Activated naive CD8-positive, alpha-beta T cell treated with anti-CD3 and anti-CD28 coated beads, Interleukin-2, amount 50 U/mL, for 16 hours (primary cell): Measurements from ENCODE around the gene PTCD1.
"Not testable (repeated sequence)": the region's sequence is repeated elsewhere in the genome, so short reads cannot be mapped to it uniquely, and the experiment has no call there.

Experiments
- DNase-seq: peaks from one replicate; pipeline ENCODE4 v3.0.0-alpha.2; 2020; ENCODE audit warnings: low read depth, low spot score

Gene PTCD1

DNA sequence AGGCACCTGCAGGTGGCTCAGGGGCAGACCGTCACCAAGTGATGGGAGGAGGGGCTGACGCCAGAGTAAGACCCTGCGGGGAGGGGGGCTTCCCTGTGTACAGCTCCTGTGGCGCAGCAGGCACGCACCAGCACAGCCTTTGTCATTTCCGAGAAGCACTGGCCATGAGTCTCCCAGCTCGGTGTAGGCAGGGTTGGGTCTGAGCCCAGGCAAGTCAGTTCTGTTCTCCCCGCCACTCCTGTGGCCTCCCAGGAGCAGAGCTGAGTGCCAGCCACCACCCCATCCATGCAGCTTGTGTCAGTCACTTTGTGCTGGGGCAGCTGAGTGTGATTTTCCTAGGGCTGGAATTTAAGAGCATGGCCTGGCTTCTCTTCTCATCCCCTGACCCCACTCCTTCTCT is 13.3 kb upstream of the PTCD1 start:
- DNase-seq = no peak

DNA sequence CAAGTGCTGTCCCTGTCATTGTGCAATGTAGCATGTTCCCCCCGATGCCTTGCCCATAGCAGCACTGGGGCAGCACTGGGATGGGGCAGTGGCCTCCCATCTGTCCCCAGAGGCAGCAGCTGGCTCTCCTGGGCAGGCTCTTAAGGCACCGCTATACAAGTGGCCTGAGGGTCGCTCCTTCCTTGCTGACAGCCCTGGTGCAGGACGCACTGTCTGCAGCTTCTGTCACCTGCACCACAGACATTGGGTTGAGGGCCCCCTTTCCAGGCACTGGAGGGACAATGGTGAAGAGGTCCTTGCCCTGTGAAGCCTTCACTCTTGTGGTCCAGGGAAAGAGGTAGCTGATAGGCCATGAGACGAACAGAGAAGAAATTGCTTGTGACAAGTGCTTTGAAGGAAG is 10.7 kb upstream of the PTCD1 start:
- DNase-seq = no peak

DNA sequence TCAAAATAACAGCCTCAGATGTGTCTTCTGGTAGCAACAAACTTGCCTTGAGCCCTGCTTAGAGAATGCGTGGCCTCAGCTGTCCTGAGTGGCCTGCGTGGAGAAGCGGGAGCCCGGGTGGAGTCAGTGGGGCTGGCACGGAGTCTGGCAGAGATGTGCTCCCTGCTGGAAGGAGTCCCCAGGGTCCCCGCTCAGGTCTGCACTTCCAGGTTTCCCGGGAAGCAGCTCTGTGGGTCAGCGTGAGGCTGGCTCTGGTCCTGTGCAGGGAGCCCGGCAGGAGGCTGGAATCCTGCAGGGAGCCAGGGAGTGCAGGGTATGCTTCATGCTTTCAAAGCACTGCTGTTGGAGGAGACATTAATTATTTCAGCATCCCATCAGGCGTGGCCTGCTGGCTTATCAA is 10.3 kb upstream of the PTCD1 start:
- no peak for DNase-seq

DNA sequence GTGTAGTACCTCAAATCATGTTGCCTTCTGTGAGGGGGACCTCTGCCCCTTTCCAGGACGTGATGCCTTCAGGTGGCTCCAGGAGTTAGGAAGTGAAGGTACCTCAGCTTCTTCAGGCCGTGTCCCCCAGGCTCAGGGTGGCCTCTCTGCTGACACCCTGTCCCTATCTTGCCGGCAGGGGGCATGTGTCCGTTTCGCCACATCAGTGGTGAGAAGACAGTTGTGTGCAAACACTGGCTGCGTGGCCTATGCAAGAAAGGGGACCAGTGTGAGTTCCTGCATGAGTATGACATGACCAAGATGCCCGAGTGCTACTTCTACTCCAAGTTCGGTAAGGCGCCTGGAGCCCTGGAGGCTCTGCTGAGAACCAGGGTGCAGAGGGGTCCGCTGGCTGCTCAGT is 9.3 kb upstream of the PTCD1 start:
- no peak for DNase-seq

DNA sequence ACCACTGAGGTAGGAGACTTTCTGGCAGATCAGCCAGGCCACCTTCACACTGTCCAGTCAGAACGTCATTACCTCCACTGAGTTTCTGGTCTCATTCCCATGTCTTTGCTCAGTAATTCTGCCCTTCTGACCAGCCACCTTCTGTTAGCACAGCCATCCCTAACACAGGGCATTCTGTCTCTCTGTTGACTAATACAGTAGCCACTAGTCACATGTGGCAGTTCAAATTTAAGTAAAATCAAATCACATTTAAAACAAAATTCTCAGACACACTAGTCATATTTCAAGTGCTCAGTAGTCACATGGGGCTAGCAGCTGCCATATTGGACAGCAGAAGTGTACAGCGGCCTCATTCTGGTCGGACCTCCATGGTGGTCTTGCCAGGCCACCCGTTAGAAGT is 7.5 kb upstream of the PTCD1 start:
- DNase-seq = no peak

DNA sequence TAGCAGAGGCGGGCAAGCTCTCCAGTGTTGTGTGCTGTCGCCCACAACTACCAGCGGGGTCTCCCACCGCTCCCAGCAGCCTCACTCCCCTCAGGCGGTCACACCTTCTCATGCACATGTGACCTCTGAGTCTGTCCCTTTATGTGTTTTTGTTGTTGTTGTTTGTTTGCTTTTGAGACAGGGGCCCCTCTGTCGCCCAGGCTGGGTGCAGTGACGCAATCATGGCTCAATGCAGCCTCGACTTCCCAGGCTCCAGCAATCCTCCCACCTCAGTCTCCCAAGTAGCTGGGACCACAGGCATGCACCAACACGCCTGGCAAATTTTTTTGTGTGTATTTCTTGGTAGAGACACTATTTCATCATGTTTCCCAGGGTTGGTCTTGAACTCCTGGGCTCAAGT is 1.6 kb upstream of the PTCD1 start:
- DNase-seq = no peak

DNA sequence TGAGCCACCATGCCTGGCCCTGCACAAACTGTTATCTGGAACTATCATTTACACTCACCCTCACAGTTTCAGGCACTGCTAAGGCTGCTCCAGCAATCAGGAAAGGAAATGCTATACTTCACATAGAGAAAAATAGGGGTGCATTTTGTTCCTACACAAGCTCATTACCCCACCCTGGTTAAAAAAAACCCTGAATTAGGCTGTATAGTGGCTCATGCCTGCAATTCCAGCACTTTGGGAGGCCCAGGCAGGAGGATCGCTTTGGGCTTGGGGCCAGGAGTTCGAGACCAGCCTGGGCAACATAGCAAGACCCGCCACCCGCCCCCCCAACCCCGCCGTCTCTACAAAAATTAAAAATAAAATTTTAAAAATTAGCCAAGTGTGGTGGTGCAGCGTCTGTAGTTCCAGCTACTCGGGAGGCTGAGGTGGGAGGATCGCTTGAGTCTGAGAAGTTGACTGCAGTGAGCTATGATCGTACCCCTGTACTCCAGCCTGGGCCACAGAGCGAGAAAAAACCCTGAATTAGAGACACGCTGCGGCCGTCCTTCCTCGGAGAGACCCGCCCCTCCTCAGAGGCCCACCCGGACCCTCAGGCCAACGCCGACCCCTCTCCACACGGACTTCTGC is 539 bp downstream of the PTCD1 start:
- no peak for DNase-seq

DNA sequence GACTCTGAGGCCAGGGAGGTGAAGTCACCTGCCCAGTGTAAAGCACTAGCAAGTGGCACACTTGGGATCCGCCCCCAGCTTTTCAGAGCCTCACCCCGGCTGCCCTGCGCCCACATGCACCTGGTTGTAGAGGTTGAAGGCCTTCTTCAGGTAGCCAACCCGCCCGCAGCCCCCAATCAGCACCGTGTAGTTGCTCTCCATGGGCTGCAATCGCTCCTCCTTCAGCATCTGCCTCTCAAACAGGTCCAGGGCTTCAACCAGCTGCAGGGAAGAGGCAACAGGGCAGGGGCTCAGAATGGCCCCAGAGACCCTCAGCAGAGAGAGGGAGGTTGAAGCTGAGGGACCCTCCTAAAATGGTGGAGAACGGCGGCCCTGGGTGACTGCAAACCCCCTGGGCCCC is 5.4 kb downstream of the PTCD1 start:
- DNase-seq = no peak

DNA sequence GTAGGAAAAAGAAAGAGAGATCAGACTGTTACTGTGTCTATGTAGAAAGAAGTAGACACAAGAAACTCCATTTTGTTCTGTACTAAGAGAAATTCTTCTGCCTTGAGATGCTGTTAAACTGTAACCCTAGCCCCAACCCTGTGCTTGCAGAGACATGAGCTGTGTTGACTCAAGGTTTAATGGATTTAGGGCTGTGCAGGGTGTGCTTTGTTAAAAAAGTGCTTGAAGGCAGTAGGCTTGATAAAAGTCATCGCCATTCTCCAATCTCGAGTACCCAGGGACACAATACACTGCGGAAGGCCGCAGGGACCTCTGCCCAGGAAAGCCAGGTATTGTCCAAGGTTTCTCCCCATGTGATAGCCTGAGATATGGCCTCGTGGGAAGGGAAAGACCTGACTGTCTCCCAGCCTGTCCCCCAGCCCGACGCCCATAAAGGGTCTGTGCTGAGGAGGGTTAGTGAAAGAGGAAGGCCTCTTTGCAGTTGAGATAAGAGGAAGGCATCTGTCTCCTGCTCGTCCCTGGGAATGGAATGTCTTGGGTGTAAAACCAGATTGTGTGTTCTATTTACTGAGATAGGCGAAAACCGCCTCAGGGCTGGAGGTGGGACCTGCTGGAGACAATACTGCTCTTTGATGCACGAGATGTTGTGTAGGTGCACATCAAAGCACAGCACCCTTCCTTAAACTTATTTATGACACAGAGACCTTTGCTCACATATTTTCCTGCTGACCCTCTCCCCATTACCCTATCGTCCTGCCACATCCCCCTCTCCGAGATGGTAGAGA is 6.7 kb downstream of the PTCD1 start:
- DNase-seq = not testable (repeated sequence)

DNA sequence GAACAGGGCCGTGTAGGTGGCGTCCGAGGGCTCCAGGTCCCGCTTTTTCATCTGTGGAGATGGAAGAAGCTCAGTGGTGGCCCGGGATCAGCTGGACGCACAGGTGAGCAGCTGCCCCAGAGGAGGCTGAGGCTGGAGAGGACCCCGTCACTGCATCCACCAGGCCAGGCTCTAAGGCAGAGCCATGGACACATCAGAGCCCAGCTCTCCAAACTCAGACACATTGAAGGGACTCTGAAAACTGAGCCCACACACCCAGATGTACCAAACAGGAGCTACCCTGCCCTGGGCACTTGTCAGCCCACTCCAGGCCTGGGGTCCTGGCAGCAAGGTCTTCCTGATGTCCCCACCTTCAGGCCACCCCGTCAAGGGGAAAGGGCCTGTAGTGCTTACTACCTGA is 8.8 kb downstream of the PTCD1 start:
- no peak for DNase-seq

DNA sequence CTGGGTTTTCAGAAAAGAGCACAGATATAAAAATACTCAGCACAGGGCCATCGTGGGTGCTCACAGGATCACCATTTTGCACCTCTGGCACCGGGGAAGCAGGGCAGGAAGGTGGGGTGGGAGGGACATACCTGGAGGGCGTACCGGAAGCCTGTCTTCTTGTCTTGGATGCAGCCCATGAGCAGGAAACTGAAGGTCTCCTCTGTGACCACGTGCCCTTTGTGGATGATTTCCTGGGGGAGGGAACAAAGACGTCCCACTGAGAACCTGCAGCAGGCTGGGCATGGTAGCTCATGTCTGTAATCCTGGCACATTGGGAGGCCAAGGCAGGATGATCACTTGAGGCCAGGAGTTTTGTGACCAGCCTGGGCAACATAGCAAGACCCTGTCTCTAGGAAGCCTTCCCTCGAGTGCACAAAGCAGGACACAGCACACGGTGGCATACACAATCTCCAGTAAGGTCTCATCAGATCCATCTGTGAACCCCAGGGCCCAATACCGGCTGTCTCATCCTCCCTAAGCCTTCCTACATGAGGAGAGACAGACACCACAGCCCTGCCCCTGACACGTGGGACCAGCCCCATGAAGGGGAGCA is 9.5 kb downstream of the PTCD1 start:
- no peak for DNase-seq

DNA sequence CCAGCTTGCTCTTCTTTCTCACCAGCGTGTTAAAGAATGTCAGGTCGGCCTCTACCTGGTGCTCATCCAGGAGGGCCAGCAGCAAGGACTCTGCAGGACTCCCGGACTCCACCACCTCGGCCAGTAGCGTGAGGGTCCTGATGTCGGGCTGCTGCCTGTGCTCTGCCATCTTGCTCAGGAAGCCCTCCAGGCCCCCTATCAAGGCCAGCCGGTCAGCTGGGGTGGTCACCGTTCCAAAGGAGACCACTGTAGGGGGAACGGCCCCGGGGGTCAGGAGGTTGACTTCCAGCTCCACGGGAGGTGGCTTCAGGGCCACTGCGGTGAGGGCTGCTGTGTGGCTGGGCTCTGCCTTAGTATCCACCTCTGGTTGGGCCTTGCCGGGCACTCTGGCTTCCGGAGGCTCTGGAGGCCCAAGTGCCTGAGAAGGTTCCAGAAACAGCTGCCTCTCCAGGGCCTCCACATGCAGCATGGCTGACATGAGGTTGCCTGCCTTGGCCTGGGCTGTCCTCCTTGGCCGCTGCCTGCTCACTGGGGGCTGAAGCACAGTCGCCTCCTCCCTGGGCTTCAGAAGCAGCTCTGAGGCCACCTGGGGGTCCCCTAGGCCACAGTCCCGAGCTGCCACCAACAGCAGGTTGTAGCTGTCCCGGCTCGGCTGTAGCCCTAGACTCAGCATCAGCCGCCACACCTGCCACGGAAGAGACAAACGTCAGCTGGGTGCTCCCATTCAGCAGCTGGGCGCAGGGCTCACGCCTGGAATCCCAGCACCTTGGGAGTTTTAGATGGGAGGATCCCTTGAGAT is 13.5 kb downstream of the PTCD1 start:
- no peak for DNase-seq

DNA sequence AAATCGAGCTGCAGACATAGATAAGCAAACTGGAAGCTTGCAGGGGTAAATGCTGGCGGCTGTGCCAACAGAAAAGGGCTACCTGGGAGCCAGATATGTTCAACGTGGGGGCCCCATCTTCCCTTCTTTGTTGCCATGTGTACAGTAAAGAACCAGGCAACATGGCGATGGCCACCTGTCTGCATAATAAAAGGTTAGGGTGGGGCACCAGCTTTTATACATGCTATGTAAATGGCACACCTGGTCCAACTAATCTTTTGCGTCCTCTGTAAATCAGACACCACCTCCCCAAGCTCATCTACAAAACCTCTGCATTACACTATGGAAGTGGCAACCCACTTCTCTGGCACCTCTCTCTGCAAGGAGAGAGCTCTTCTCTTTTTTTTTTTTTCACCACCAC is 16.0 kb downstream of the PTCD1 start:
- no peak for DNase-seq

DNA sequence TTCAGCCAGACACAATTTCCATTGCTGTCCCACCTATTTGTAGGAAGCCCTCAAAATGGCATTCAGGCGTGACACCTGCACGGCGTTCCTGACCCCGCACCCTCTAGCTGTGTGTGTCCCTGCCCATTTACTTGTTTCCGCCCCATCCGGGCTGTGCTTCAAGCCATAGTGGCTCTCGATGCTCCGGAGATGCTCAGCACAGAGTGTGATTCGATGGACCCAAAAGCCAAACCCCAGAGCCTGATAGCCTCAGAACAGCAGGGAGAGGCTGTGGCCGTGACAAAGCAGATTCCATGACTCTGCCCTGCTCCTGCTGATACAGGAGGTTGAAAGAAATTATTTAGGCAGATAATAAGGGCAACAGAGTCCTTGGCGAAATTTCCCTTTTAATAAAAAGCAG is 16.4 kb downstream of the PTCD1 start:
- no peak for DNase-seq

DNA sequence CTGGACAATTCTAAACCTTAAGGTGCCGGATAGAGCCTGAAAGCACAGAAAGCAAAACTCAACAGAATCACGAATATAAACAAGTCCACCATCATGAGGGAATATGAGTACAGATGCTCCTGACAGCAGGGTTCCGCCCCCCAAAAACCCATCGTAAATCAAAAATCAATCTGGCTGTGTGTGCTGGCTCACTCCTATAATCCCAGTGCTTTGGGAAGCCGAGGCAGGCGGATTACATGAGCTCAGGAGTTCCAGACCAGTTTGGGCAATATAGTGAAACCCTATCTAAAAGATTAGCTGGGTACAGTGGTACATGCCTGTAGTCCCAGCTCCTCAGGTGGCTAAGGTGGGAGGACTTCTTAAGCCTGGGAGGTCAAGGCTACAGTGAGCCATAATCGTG is 17.6 kb downstream of the PTCD1 start:
- DNase-seq = no peak

DNA sequence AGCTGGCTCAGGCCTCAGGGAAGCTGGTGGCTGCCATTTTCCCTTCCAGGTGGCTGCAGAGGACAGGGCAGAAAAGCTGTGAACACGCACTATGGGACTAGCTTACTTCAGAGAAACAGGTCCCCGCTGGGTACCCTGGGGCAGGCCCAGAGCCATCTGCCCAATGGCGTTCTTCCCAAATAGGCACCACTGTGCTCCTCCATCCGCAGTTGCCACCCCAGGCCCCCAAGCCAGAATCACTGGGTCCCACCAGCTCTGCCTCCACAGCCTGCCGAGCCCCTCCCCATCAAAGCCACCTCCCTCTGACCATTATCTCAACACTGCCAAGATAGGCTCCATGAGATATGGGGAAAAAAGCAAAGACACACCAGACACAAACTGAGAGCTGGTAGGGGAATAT is 18.4 kb downstream of the PTCD1 start:
- DNase-seq = no peak

DNA sequence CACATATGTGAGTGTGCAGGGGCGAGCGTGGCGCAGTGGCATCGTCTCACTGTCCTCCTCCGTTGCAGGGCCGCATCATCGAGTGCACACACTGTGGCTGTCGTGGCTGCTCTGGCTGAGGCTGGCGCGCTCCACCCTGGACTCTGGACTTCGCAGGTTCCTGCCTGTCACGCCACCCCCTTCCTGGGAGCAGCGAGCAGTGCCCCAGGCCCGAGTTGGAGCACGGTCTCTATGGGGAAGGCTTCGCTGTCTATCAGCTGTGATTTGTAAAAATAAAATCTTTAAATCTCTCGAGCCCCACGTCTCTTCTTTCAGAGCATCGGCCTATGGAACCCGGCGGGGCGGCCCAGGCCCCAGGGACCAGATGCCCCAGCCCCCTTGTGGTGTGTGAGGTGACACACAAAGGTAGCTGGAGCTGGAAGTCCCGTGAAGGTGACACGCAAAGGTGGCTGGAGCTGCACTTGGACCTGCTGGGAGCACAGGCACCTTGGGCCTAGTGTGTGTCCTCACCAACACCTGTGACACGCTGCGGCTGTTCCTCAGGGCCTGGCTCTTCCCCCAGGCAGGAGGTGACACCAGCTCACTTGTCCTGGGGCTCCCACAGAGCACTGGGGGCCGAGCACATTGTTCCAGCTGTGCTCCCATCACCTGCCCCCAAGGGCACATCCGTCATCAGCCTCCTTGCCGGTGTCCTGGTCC is 19.1 kb downstream of the PTCD1 start:
- no peak for DNase-seq

DNA sequence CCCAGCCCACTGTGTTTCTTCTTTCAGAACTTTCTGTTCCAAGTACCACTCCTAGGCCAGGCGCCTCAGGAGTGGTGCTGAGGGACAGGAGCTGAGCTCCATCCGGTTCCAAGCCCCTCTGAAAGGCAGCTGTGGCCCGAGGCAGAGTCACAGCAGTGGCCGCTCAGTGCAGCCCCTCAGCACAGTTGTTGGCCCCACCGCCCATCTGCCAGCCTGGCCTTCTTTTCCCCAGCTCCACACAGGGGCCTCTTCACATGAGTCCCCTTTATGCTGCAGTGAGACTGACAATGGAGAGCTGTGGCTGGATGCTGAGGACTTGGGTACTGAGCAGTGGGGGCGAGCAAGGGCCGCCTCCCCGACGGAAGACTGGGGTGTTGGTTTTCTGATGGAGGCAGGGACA is 20.3 kb downstream of the PTCD1 start:
- DNase-seq = no peak

DNA sequence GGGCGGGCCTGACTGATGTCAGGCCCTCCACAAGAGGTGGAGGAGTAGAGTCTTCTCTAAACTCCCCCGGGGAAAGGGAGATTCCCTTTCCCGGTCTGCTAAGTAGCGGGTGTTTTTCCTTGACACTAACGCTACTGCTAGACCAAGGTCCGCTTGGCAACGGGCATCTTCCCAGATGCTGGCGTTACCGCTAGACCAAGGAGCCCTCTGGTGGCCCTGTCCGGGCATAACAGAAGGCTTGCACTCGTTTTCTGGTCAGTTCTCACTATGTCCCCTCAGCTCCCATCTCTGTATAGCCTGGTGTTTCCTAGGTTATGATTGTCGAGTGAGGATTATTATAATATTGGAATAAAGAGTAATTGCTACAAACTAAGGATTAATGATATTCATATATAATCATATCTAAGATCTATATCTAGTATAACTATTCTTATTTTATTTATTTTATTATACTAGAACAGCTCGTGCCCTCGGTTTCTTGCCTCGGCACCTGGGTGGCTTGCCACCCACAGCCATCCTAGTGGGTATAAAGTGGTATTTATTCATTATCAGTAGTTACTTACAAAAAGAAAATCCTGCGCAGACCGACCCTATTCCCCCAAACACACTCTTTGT is 23.0 kb downstream of the PTCD1 start:
- not testable (repeated sequence) for DNase-seq

DNA sequence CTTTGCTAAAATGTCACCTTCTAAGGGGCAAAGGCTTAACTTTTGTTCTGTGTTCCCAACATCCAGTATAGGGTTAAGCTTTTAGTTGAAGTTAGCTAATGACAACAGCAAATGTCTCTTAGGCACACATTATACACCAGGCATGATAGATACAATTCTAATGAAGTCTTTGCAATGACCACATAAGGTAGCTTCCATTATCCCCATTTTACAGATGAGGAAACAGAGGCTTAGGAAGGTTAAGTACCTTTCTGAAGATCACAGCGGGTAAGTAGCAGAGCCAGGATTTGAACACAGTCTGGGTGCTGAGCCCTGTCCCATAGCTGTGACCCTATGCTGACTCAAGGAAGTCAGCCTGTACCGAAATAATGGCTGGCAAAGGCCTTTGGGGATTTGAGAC is 28.0 kb downstream of the PTCD1 start:
- DNase-seq = no peak

DNA sequence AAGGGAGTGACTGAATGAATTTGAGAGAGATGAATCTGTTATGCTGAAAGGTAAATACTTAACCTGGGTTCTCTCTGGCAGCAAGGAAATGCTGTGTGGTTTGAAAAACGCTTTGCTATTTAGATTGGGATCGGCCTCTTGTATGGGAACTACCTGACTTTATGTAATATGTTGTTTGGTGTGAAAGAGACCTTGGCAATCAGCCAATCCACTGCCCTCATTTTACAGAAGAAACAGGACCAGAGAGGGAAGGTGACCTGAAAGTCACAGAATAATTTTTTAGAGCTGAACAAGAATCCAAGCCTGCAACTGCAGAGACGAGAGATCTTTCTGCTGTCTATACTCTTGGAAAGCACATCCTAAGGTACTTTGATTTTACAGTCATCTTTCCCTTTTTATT is 28.8 kb downstream of the PTCD1 start:
- no peak for DNase-seq
